ENCODE results near the gene PROM2.

PROM2 gene

GRCh38 chr2:95276244-95276887 lies 2.1 kb downstream of the PROM2 start:
- Histone ChIP-seq H3K9me3 (ENCODE audit: insufficient read depth, low read length) (no peaks in the 10 kb centered on the region), H3K4me1 (ENCODE audit: insufficient read depth, insufficient read length) (peaks cover 36% of the 10 kb centered on the region), H3K27me3 (ENCODE audit: insufficient read depth, insufficient read length) (no peaks in the 10 kb centered on the region), H3K9ac (ENCODE audit: insufficient read length, low read depth) (peak overlapping the region; percentile 8), H3K4me3 (ENCODE audit: insufficient read length, low read depth) (no peak overlapping the region), H3K36me3 (ENCODE audit: insufficient read depth, insufficient read length, low read length) (no peaks in the 10 kb centered on the region)
- DNase-seq (ENCODE audit: low read depth, low spot score), result no peak
- TF ChIP-seq ZNF274 (IDR thresholded peaks at IDR 0.05; ENCODE audit: low read depth, low read length) (no peak), YY1 (IDR thresholded peaks at IDR 0.05; ENCODE audit: insufficient read depth, insufficient read length) (no peak), SUZ12 (IDR thresholded peaks at IDR 0.05; ENCODE audit: extremely low read depth, insufficient read depth, insufficient read length) (no peak)

- H3K4me3 ChIP-seq (ENCODE audit: insufficient read length, low read depth), result no peak overlapping the region
- H3K9ac ChIP-seq (ENCODE audit: insufficient read length, low read depth), result peak overlapping the region; percentile 8
- no peak for TF ChIP-seq SUZ12 (IDR thresholded peaks at IDR 0.05; ENCODE audit: extremely low read depth, insufficient read depth, insufficient read length)
- TF ChIP-seq ZNF274 (IDR thresholded peaks at IDR 0.05; ENCODE audit: low read depth, low read length), result no peak
- TF ChIP-seq YY1 (IDR thresholded peaks at IDR 0.05; ENCODE audit: insufficient read depth, insufficient read length), result no peak
- H3K27me3 ChIP-seq (ENCODE audit: insufficient read depth, insufficient read length), result no peaks in the 10 kb centered on the region
- no peaks in the 10 kb centered on the region for H3K9me3 ChIP-seq (ENCODE audit: insufficient read depth, low read length)
- no peaks in the 10 kb centered on the region for H3K36me3 ChIP-seq (ENCODE audit: insufficient read depth, insufficient read length, low read length)
- DNase-seq (ENCODE audit: low read depth, low spot score), result no peak
- H3K4me1 ChIP-seq (ENCODE audit: insufficient read depth, insufficient read length), result peaks cover 36% of the 10 kb centered on the region
Measured at GRCh38 chr2:95276888-95277245, 2.6 kb downstream of the PROM2 start.

- Histone ChIP-seq H3K4me1 (ENCODE audit: insufficient read depth, insufficient read length) (peaks cover 36% of the 10 kb centered on the region), H3K9ac (ENCODE audit: insufficient read length, low read depth) (no peak overlapping the region)
- no peak for DNase-seq (ENCODE audit: low read depth, low spot score)
Measured at GRCh38 chr2:95277246-95277906, 3.1 kb downstream of the PROM2 start.

GRCh38 chr2:95278051-95278471 lies 3.8 kb downstream of the PROM2 start:
- Histone ChIP-seq H3K36me3 (ENCODE audit: insufficient read depth, insufficient read length, low read length) (no peaks in the 10 kb centered on the region), H3K4me1 (ENCODE audit: insufficient read depth, insufficient read length) (peaks cover 36% of the 10 kb centered on the region), H3K9me3 (ENCODE audit: insufficient read depth, low read length) (no peaks in the 10 kb centered on the region), H3K4me3 (ENCODE audit: insufficient read length, low read depth) (no peak overlapping the region), H3K27me3 (ENCODE audit: insufficient read depth, insufficient read length) (no peaks in the 10 kb centered on the region), H3K9ac (ENCODE audit: insufficient read length, low read depth) (no peak overlapping the region)
- TF ChIP-seq ZNF274 (IDR thresholded peaks at IDR 0.05; ENCODE audit: low read depth, low read length) (no peak), YY1 (IDR thresholded peaks at IDR 0.05; ENCODE audit: insufficient read depth, insufficient read length) (no peak), SUZ12 (IDR thresholded peaks at IDR 0.05; ENCODE audit: extremely low read depth, insufficient read depth, insufficient read length) (no peak)
- DNase-seq (ENCODE audit: low read depth, low spot score), result no peak

More at GRCh38 chr2:95277246-95277906, 3.1 kb downstream of the PROM2 start:
- Histone ChIP-seq H3K36me3 (ENCODE audit: insufficient read depth, insufficient read length, low read length) (no peaks in the 10 kb centered on the region), H3K9me3 (ENCODE audit: insufficient read depth, low read length) (no peaks in the 10 kb centered on the region), H3K27me3 (ENCODE audit: insufficient read depth, insufficient read length) (no peaks in the 10 kb centered on the region), H3K4me3 (ENCODE audit: insufficient read length, low read depth) (no peak overlapping the region)
- no peak for TF ChIP-seq SUZ12 (IDR thresholded peaks at IDR 0.05; ENCODE audit: extremely low read depth, insufficient read depth, insufficient read length)
- TF ChIP-seq ZNF274 (IDR thresholded peaks at IDR 0.05; ENCODE audit: low read depth, low read length), result no peak
- no peak for TF ChIP-seq YY1 (IDR thresholded peaks at IDR 0.05; ENCODE audit: insufficient read depth, insufficient read length)

- DNase-seq (ENCODE audit: low read depth, low spot score), result no peak
- TF ChIP-seq ZNF274 (IDR thresholded peaks at IDR 0.05; ENCODE audit: low read depth, low read length), result no peak
- TF ChIP-seq YY1 (IDR thresholded peaks at IDR 0.05; ENCODE audit: insufficient read depth, insufficient read length), result no peak
- no peak for TF ChIP-seq SUZ12 (IDR thresholded peaks at IDR 0.05; ENCODE audit: extremely low read depth, insufficient read depth, insufficient read length)
- Histone ChIP-seq H3K9me3 (ENCODE audit: insufficient read depth, low read length) (no peaks in the 10 kb centered on the region), H3K9ac (ENCODE audit: insufficient read length, low read depth) (no peak overlapping the region), H3K4me1 (ENCODE audit: insufficient read depth, insufficient read length) (peaks cover 33% of the 10 kb centered on the region), H3K36me3 (ENCODE audit: insufficient read depth, insufficient read length, low read length) (no peaks in the 10 kb centered on the region), H3K27me3 (ENCODE audit: insufficient read depth, insufficient read length) (no peaks in the 10 kb centered on the region), H3K4me3 (ENCODE audit: insufficient read length, low read depth) (no peak overlapping the region)
Measured at GRCh38 chr2:95278637-95279225, 4.5 kb downstream of the PROM2 start.

- no peak for DNase-seq (ENCODE audit: low read depth, low spot score)
- H3K4me1 ChIP-seq (ENCODE audit: insufficient read depth, insufficient read length), result peaks cover 28% of the 10 kb centered on the region
- H3K9me3 ChIP-seq (ENCODE audit: insufficient read depth, low read length), result no peaks in the 10 kb centered on the region
- H3K27me3 ChIP-seq (ENCODE audit: insufficient read depth, insufficient read length), result no peaks in the 10 kb centered on the region
- H3K9ac ChIP-seq (ENCODE audit: insufficient read length, low read depth), result no peak overlapping the region
- TF ChIP-seq SUZ12 (IDR thresholded peaks at IDR 0.05; ENCODE audit: extremely low read depth, insufficient read depth, insufficient read length), result no peak
- no peak for TF ChIP-seq YY1 (IDR thresholded peaks at IDR 0.05; ENCODE audit: insufficient read depth, insufficient read length)
- TF ChIP-seq ZNF274 (IDR thresholded peaks at IDR 0.05; ENCODE audit: low read depth, low read length), result no peak
- no peaks in the 10 kb centered on the region for H3K36me3 ChIP-seq (ENCODE audit: insufficient read depth, insufficient read length, low read length)
- H3K4me3 ChIP-seq (ENCODE audit: insufficient read length, low read depth), result no peak overlapping the region
Measured at GRCh38 chr2:95279435-95280035, 5.3 kb downstream of the PROM2 start.

GRCh38 chr2:95281071-95281470 lies 6.8 kb downstream of the PROM2 start:
- Histone ChIP-seq H3K9me3 (ENCODE audit: insufficient read depth, low read length) (no peaks in the 10 kb centered on the region), H3K36me3 (ENCODE audit: insufficient read depth, insufficient read length, low read length) (no peaks in the 10 kb centered on the region), H3K4me1 (ENCODE audit: insufficient read depth, insufficient read length) (peaks cover 20% of the 10 kb centered on the region), H3K27me3 (ENCODE audit: insufficient read depth, insufficient read length) (no peaks in the 10 kb centered on the region), H3K4me3 (ENCODE audit: insufficient read length, low read depth) (no peak overlapping the region), H3K9ac (ENCODE audit: insufficient read length, low read depth) (no peak overlapping the region)
- TF ChIP-seq ZNF274 (IDR thresholded peaks at IDR 0.05; ENCODE audit: low read depth, low read length) (no peak), YY1 (IDR thresholded peaks at IDR 0.05; ENCODE audit: insufficient read depth, insufficient read length) (no peak), SUZ12 (IDR thresholded peaks at IDR 0.05; ENCODE audit: extremely low read depth, insufficient read depth, insufficient read length) (no peak)
- no peak for DNase-seq (ENCODE audit: low read depth, low spot score)

Measured in NT2/D1 (cell line).